ENCODE measurements around the gene RTL9.
A peak's percentile ranks its signal among the peaks of the same experiment; 100 is the strongest.

The RTL9 gene

GRCh38 chrX:110358548-110358947 lies at the start of gene RTL9:
Gene RTL9 (plus strand): TSS chrX:110358848. CDS start chrX:110450618, 91,770 bp downstream.
- DNase-seq (ENCODE audit: low read depth), result no peak
- H3K4me3 ChIP-seq (replicated peaks; ENCODE audit: low read depth, low read length), result no peak within 1 kb of the TSS
- TF ChIP-seq CTCF (IDR thresholded peaks at IDR 0.05; ENCODE audit: low read length, missing control alignments), result no peak

- no peak for DNase-seq (ENCODE audit: low read depth)
- TF ChIP-seq CTCF (IDR thresholded peaks at IDR 0.05; ENCODE audit: low read length, missing control alignments), result no peak
- H3K4me3 ChIP-seq (replicated peaks; ENCODE audit: low read depth, low read length), result no peak overlapping the region
Measured at GRCh38 chrX:110310000-110310790, 48.5 kb upstream of the RTL9 start.

- no peak for DNase-seq (ENCODE audit: low read depth)
- no peak overlapping the region for H3K4me3 ChIP-seq (replicated peaks; ENCODE audit: low read depth, low read length)
- TF ChIP-seq CTCF (IDR thresholded peaks at IDR 0.05; ENCODE audit: low read length, missing control alignments), result no peak
Measured at GRCh38 chrX:110310896-110311295, 47.8 kb upstream of the RTL9 start.

GRCh38 chrX:110311437-110312230 lies 47.0 kb upstream of the RTL9 start:
- no peak for DNase-seq (ENCODE audit: low read depth)
- TF ChIP-seq CTCF (IDR thresholded peaks at IDR 0.05; ENCODE audit: low read length, missing control alignments), result no peak
- no peak overlapping the region for H3K4me3 ChIP-seq (replicated peaks; ENCODE audit: low read depth, low read length)

- TF ChIP-seq CTCF (IDR thresholded peaks at IDR 0.05; ENCODE audit: low read length, missing control alignments), result no peak
- no peak for DNase-seq (ENCODE audit: low read depth)
Measured at GRCh38 chrX:110315551-110315950, 43.1 kb upstream of the RTL9 start.

GRCh38 chrX:110316351-110317060 lies 42.1 kb upstream of the RTL9 start:
- DNase-seq (ENCODE audit: low read depth), result peak; percentile 17
- no peak for TF ChIP-seq CTCF (IDR thresholded peaks at IDR 0.05; ENCODE audit: low read length, missing control alignments)
- peak overlapping the region; percentile 77 for H3K4me3 ChIP-seq (replicated peaks; ENCODE audit: low read depth, low read length)

More at GRCh38 chrX:110315551-110315950, 43.1 kb upstream of the RTL9 start:
- peak overlapping the region; percentile 77 for H3K4me3 ChIP-seq (replicated peaks; ENCODE audit: low read depth, low read length)

All from fibroblast of pulmonary artery (primary cell).